CD4-positive, CD25-positive, alpha-beta regulatory T cell (primary cell): ENCODE results near the gene BCAT1. TPM values are rescaled to one million over a fixed set of nuclear protein-coding genes. Genes with fewer than 3 reads are reported as not detected.
"Not testable (repeated sequence)": the region's sequence is repeated elsewhere in the genome, so short reads cannot be mapped to it uniquely, and the experiment has no call there.

ENCODE experiments used
- ATAC-seq, 2 donors: fragments of 150-1000 bp; cut with Tn5 transposase; one replicate each; pipeline ENCODE4 v1.10.0; 2021; ENCODE audit warnings: low read depth in 2 of 2, moderate number of reproducible peaks in 2 of 2, moderate library complexity in 1 of 2
- DNase-seq, 3 donors: peaks; one replicate each; pipeline versions ENCODE4 v3.0.0 to v3.0.0-alpha.2; 2012 to 2022; ENCODE audit warnings: mixed read lengths in 1 of 3
- H3K27ac ChIP-seq: one replicate; pipeline ENCODE4 v1.7.0; 2013; ENCODE audit warnings: mild to moderate bottlenecking, low read length; ENCODE audit not compliant: insufficient read depth, poor library complexity, severe bottlenecking
- H3K27me3 ChIP-seq: one replicate; pipeline ENCODE4 v1.7.0; 2013; ENCODE audit warnings: low read length; ENCODE audit not compliant: control insufficient read depth, insufficient read depth
- H3K36me3 ChIP-seq: one replicate; pipeline ENCODE4 v1.7.0; 2013; ENCODE audit warnings: mild to moderate bottlenecking, low read length, moderate library complexity; ENCODE audit not compliant: control insufficient read depth, insufficient read depth
- H3K4me1 ChIP-seq: 2 replicates; pipeline ENCODE4 v1.7.0; 2013; ENCODE audit warnings: mild to moderate bottlenecking, low read length; ENCODE audit not compliant: insufficient read depth, control insufficient read depth, poor library complexity, severe bottlenecking
- H3K4me3 ChIP-seq: one replicate; pipeline ENCODE4 v1.7.0; 2013; ENCODE audit warnings: low read depth, mild to moderate bottlenecking, low read length, moderate library complexity
- H3K9me3 ChIP-seq, 2 experiments: 1 replicate in 1 of 2; 2 replicates in 1 of 2; pipeline ENCODE4 v1.7.0; 2013; ENCODE audit warnings: low read length in 2 of 2, mild to moderate bottlenecking in 1 of 2, moderate library complexity in 1 of 2; ENCODE audit not compliant: control insufficient read depth in 2 of 2
- H3K27ac Mint-ChIP-seq, 3 donors: one replicate each; pipeline ENCODE4 v1.8.0; 2020 to 2022; ENCODE audit warnings: mild to moderate bottlenecking in 3 of 3, mixed read lengths in 3 of 3, moderate library complexity in 2 of 3
- H3K27me3 Mint-ChIP-seq: one replicate; pipeline ENCODE4 v1.8.0; 2022; ENCODE audit warnings: mild to moderate bottlenecking, mixed read lengths
- H3K36me3 Mint-ChIP-seq: one replicate; pipeline ENCODE4 v1.8.0; 2020; ENCODE audit warnings: mixed read lengths
- H3K4me1 Mint-ChIP-seq, 4 donors: one replicate each; pipeline ENCODE4 v1.8.0; 2020 to 2022; ENCODE audit warnings: mixed read lengths in 4 of 4, mild to moderate bottlenecking in 1 of 4
- H3K4me3 Mint-ChIP-seq, 4 donors: one replicate each; pipeline ENCODE4 v1.8.0; 2020 to 2022; ENCODE audit warnings: mild to moderate bottlenecking in 4 of 4, mixed read lengths in 4 of 4, moderate library complexity in 3 of 4
- H3K9me3 Mint-ChIP-seq, 7 donors: one replicate each; pipeline ENCODE4 v1.8.0; 2020 to 2022; ENCODE audit warnings: mixed read lengths in 7 of 7, mild to moderate bottlenecking in 3 of 7, moderate library complexity in 2 of 7
- polyA plus RNA-seq, 4 donors: library from polyadenylated mRNA; unstranded; fragments of 300-500 nt; fragmentation: Illumina TruSeq; gene quantifications; one replicate each; pipeline ENCODE4 v1.2.3, GENCODE V29; 2021
- total RNA-seq: library from RNA; stranded (reverse); gene quantifications from one replicate; pipeline ENCODE4 v1.2.3, GENCODE V29; 2022

BCAT1 gene
- total and polyA plus RNA-seq, 5 donors from 2014 or later: 0.07 to 3.0 (median 0.75) TPM

DNA sequence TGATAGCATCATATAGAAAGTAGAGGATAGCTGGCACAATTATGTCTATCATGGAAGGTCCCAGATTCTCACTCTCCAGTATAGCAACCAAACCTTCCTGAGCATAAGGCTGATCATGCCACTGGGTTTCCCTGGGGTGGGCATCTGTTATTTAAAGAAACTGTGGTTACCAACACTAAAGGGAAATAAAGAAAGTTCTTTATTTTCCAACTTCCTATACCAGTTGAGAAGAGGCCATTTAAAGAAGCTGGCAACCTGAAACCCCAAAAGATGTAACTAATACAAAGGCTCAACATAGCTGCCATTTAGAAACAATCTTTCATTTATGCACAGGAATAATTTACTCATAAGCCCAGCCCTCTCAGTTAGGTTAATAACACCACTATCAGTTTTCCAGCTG, 3.1 kb downstream of the BCAT1 start:
- DNase-seq (no peak), ATAC-seq (no peak)
- peaks cover 12% of the 10 kb centered on the region for H3K4me1 ChIP-seq
- H3K27me3 ChIP-seq: peaks cover 36% of the 10 kb centered on the region
- Mint-ChIP-seq H3K9me3 (peaks cover 0 to 2% (median 0%) of the 10 kb centered on the region in 7 donors), H3K4me1 (peaks cover 0 to 24% (median 9%) of the 10 kb centered on the region in 4 donors), H3K4me3 (no peak overlapping the region), H3K27me3 (peaks cover 50% of the 10 kb centered on the region), H3K36me3 (no peaks in the 10 kb centered on the region), H3K27ac (no peak overlapping the region)
- H3K4me3 ChIP-seq: no peak overlapping the region
- H3K9me3 ChIP-seq: no peaks in the 10 kb centered on the region
- H3K27ac ChIP-seq: no peak overlapping the region
- H3K36me3 ChIP-seq: no peaks in the 10 kb centered on the region

DNA sequence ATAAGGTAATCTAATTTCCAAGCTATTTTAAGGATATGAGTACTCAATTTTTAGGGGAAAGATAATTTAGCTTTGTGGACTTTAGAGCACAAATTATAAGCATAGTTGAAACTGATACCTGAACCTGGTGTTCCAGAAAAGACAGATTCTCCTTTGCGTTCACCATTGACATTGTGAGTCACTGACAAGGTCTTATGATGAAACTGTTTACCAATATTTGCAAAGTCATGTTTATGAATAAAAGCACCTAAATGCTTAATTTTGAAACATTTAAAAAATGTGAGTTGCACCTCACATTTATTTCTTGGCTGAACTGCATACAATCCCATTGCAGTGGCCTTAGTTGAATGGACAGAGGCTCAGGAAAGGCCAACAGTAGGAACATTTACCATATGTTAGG, 3.9 kb downstream of the BCAT1 start:
- no peaks in the 10 kb centered on the region for H3K36me3 Mint-ChIP-seq
- H3K4me3 ChIP-seq: no peak overlapping the region
- H3K36me3 ChIP-seq: no peaks in the 10 kb centered on the region
- H3K27me3 Mint-ChIP-seq: peaks cover 42% of the 10 kb centered on the region
- DNase-seq (no peak), ATAC-seq (no peak)
- peaks cover 0 to 2% (median 0%) of the 10 kb centered on the region in 7 donors for H3K9me3 Mint-ChIP-seq
- H3K4me3 Mint-ChIP-seq: no peak overlapping the region
- peaks cover 0 to 24% (median 9%) of the 10 kb centered on the region in 4 donors for H3K4me1 Mint-ChIP-seq
- H3K4me1 ChIP-seq: peaks cover 12% of the 10 kb centered on the region
- no peaks in the 10 kb centered on the region for H3K9me3 ChIP-seq
- no peak overlapping the region for H3K27ac ChIP-seq
- H3K27me3 ChIP-seq: peaks cover 31% of the 10 kb centered on the region
- no peak overlapping the region for H3K27ac Mint-ChIP-seq

DNA sequence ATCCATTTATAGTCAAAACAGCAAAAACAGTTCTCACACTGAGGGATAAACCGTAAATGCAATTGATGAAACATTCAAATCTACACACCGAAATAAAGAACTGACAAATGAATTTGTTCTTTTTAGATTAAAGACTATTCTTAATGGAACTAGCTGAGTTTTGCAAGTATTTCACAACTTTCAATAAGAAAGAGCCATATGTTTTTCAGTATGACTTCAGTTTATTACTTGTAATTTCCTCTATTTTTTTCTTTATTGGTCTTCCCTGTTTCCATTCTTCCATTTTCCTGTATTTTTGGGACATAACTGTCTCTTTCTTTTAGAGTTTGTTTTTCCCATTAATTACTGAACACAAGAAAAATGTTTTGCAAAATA, 4.3 kb downstream of the BCAT1 start:
- Histone ChIP-seq H3K4me1 (peaks cover 12% of the 10 kb centered on the region), H3K27me3 (peaks cover 30% of the 10 kb centered on the region), H3K36me3 (no peaks in the 10 kb centered on the region), H3K4me3 (no peak overlapping the region), H3K9me3 (no peaks in the 10 kb centered on the region), H3K27ac (no peak overlapping the region)
- ATAC-seq: no peak
- DNase-seq: no peak
- H3K9me3 Mint-ChIP-seq: peaks cover 0 to 2% (median 0%) of the 10 kb centered on the region in 7 donors
- H3K4me3 Mint-ChIP-seq: no peak overlapping the region
- H3K36me3 Mint-ChIP-seq: no peaks in the 10 kb centered on the region
- peaks cover 38% of the 10 kb centered on the region for H3K27me3 Mint-ChIP-seq
- peaks cover 0 to 24% (median 9%) of the 10 kb centered on the region in 4 donors for H3K4me1 Mint-ChIP-seq
- no peak overlapping the region for H3K27ac Mint-ChIP-seq

DNA sequence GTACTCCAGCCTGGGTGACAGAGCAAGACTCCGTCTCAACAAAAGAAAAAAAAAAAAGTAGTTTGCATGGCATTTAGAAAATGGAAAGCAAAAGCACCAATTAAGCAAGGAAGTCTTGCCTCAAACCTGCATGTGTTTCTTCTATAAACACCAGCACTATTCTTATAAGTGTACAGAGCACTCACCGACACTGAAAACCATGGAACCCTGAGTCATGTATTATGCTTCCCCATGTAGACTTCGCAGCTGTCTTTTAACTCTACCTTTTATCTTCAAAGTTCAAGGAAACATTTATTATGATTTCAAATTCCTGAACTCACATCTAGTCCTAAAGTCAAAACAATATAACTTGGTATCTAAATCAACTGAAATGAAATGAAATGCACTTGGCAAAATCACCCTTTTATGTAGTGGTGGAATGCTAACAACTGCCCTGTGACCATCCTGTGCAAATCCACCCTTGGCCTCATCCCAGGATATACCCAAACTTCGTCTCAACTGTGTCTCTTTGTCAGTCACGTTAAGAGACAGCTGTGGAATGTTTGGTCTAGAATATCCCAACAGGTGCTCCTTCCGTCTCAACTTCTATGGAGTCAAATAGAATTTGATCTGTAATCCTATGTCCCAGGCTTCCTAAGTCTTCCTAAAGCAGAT, 4.8 kb downstream of the BCAT1 start:
- H3K36me3 ChIP-seq: no peaks in the 10 kb centered on the region
- no peaks in the 10 kb centered on the region for H3K36me3 Mint-ChIP-seq

DNA sequence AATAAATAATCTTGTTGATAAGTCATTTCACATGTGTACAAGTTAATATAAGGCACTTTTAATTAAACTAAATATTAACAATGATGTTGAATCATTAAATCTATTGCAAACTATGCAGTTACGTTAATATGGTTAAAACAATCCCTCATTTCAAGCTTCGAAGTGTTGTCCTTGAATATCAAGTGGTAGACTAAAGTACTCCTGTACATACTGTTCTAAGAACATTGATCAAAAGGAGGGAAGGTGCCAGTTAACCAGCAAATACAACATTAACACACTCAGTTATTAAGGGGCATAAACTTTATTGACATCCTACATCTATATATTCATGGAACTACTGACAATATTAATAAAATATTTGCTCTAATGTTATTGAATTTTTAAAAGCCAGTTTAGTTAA, 8.7 kb downstream of the BCAT1 start:
- Mint-ChIP-seq H3K4me1 (no peaks in the 10 kb centered on the region), H3K36me3 (no peaks in the 10 kb centered on the region), H3K9me3 (peaks cover 0 to 2% (median 0%) of the 10 kb centered on the region in 7 donors), H3K4me3 (no peak overlapping the region), H3K27ac (no peak overlapping the region), H3K27me3 (peaks cover 15% of the 10 kb centered on the region)
- H3K4me3 ChIP-seq: no peak overlapping the region
- no peak overlapping the region for H3K27ac ChIP-seq
- no peaks in the 10 kb centered on the region for H3K36me3 ChIP-seq
- H3K9me3 ChIP-seq: no peaks in the 10 kb centered on the region
- DNase-seq: no peak
- H3K4me1 ChIP-seq: no peaks in the 10 kb centered on the region
- ATAC-seq: no peak
- H3K27me3 ChIP-seq: peaks cover under 1% of the 10 kb centered on the region

More for the DNA sequence above, 4.8 kb downstream of the BCAT1 start:
- Histone ChIP-seq H3K27me3 (peaks cover 27% of the 10 kb centered on the region), H3K27ac (no peak overlapping the region), H3K4me3 (no peak overlapping the region), H3K4me1 (peaks cover 12% of the 10 kb centered on the region), H3K9me3 (no peaks in the 10 kb centered on the region)
- H3K27ac Mint-ChIP-seq: no peak overlapping the region
- ATAC-seq: no peak
- peaks cover 0 to 2% (median 0%) of the 10 kb centered on the region in 7 donors for H3K9me3 Mint-ChIP-seq
- peaks cover 0 to 20% (median 8%) of the 10 kb centered on the region in 4 donors for H3K4me1 Mint-ChIP-seq
- H3K27me3 Mint-ChIP-seq: peaks cover 33% of the 10 kb centered on the region
- no peak for DNase-seq
- no peak overlapping the region for H3K4me3 Mint-ChIP-seq

DNA sequence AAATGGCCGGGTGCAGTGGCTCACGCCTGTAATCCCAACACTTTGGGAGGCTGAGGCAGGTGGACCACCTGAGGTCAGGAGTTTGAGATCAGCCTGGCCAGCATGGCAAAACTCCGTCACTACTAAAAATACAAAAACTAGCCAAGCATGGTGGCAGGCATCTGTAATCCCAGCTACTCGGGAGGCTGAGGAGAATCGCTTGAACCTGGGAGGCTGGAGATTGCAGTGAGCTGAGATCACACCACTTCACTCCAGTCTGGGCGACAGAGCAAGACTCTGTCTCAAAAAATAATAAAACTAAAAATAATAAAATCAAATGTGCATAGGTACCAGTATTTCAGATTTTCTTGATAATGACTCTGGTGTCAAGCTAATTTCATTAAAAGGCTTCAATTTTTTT, 9.3 kb downstream of the BCAT1 start:
- not testable (repeated sequence) for H3K4me3 Mint-ChIP-seq, ATAC-seq, H3K36me3 Mint-ChIP-seq, DNase-seq, H3K4me1 ChIP-seq, H3K27ac ChIP-seq, H3K9me3 Mint-ChIP-seq, H3K4me3 ChIP-seq, H3K4me1 Mint-ChIP-seq, H3K9me3 ChIP-seq, H3K27ac Mint-ChIP-seq, H3K27me3 ChIP-seq, H3K36me3 ChIP-seq
- H3K27me3 Mint-ChIP-seq: peaks cover 15% of the 10 kb centered on the region

DNA sequence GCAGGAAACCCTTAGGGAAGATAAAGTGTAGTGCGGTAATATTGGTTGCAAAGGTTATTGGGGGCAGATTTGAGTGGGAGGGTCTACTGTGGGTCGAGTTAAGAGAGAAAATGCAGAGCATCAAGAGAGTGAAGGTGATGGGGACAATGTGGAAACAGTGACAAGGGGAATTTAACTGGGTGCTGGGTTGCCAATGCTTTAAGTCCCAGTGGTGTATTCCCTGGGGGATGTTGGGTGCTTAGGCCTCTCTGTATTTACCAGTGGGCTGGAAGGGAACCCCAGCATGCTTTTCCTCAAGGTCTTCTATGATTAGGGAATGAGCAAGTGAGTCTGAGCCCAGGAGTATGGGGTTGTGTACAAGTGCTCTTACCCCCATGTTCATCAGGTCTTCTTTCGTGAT, 10.6 kb downstream of the BCAT1 start:
- Mint-ChIP-seq H3K27ac (no peak overlapping the region), H3K4me3 (no peak overlapping the region), H3K27me3 (peaks cover 9% of the 10 kb centered on the region), H3K9me3 (peaks cover 0 to 2% (median 0%) of the 10 kb centered on the region in 7 donors), H3K36me3 (no peaks in the 10 kb centered on the region), H3K4me1 (no peaks in the 10 kb centered on the region)
- no peaks in the 10 kb centered on the region for H3K4me1 ChIP-seq
- H3K9me3 ChIP-seq: no peaks in the 10 kb centered on the region
- H3K27me3 ChIP-seq: no peaks in the 10 kb centered on the region
- DNase-seq (no peak), ATAC-seq (no peak)
- no peaks in the 10 kb centered on the region for H3K36me3 ChIP-seq
- no peak overlapping the region for H3K4me3 ChIP-seq
- H3K27ac ChIP-seq: no peak overlapping the region

DNA sequence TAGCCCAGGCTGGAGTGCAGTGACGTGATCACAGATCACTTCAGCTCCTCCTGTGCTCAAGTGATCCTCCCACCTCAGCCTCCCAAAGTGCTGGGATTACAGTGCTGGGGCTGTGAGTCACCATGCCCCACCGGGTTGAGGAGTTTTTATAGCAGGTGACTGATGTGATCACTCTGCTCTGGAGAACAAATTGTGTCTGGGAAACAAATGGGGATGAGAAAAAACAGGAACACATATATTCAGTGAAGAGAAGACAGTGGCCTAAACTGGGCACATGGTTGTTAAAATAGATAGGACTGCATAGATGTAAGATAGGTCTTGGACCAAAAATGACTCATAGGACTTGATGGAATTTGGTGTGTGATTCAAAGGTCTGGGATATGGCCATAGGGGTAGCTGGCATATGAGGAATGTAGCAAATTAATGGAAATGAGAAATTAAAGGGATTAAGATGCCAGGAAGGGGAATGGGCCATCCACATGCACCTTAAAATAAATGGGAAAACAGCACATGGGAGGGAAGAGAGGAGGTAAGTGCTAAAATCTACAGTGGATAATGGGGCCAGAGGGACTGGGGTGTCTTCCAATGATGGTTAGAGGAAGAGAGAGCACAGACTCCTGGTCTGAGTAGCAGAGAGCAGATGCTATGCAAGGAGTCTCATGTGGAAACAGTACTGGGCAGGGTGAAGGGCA, 11.2 kb downstream of the BCAT1 start:
- Histone ChIP-seq H3K4me3 (no peak overlapping the region), H3K4me1 (no peaks in the 10 kb centered on the region), H3K36me3 (no peaks in the 10 kb centered on the region), H3K9me3 (no peaks in the 10 kb centered on the region), H3K27me3 (no peaks in the 10 kb centered on the region), H3K27ac (no peak overlapping the region)
- Mint-ChIP-seq H3K4me3 (no peak overlapping the region), H3K27ac (no peak overlapping the region), H3K9me3 (peaks cover 0 to 2% (median 0%) of the 10 kb centered on the region in 7 donors), H3K36me3 (no peaks in the 10 kb centered on the region), H3K27me3 (peaks cover 9% of the 10 kb centered on the region), H3K4me1 (no peaks in the 10 kb centered on the region)
- DNase-seq (no peak), ATAC-seq (no peak)
